Epithelial cell of esophagus (primary cell): Measurements from ENCODE around the gene STK11.

Experiments used
- DNase-seq: peaks from one replicate; pipeline ENCODE4 v3.0.0; 2010; ENCODE audit warnings: low read depth
- H3K4me3 ChIP-seq: 2 replicates; pipeline ENCODE4 v1.5.1; 2011; ENCODE audit warnings: mild to moderate bottlenecking, low read length, control low read depth
- TF ChIP-seq, protein P1 (sequence below): IDR thresholded peaks from 2 replicates; pipeline ENCODE4 v1.5.1; 2011; ENCODE audit warnings: low read depth, mild to moderate bottlenecking, low read length, control low read depth, inconsistent platforms; ENCODE audit not compliant: insufficient read depth; ENCODE audit errors: missing control alignments

The STK11 gene

DNA sequence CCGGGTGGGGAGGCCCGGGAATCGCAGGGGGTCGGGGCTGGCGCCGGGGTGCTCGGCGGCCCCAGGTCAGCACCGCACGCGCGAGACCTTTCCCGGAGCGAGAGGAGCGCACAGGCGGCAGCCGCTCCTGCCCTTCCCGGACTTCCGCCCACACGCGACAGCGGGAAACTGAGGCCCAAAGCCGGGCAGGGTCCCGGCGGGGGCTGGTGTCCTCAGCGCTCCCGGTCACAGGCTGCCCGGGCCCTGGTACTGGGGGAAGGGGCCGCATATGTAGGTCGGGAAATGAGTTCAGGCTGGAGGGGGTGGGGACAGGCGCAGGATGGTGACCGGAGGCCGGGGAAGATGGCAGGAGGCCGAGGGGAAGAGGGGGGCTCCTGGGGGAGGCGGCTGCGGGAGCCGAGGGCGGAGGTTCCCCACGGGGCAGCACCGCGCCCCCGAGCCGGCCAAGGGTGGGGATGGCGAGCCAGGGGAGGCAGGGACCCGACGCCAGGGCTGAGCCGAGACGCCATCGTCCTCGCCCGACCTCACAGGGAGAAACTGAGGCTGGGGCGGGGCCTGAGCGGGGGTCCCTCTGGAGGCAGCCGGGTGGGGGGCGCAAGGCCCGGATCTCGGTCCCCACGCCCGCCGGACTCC, 31.6 kb downstream of the STK11 start:
- DNase-seq, result no peak
- peak overlapping the region; percentile 55 for H3K4me3 ChIP-seq
- TF ChIP-seq, protein P1, sequence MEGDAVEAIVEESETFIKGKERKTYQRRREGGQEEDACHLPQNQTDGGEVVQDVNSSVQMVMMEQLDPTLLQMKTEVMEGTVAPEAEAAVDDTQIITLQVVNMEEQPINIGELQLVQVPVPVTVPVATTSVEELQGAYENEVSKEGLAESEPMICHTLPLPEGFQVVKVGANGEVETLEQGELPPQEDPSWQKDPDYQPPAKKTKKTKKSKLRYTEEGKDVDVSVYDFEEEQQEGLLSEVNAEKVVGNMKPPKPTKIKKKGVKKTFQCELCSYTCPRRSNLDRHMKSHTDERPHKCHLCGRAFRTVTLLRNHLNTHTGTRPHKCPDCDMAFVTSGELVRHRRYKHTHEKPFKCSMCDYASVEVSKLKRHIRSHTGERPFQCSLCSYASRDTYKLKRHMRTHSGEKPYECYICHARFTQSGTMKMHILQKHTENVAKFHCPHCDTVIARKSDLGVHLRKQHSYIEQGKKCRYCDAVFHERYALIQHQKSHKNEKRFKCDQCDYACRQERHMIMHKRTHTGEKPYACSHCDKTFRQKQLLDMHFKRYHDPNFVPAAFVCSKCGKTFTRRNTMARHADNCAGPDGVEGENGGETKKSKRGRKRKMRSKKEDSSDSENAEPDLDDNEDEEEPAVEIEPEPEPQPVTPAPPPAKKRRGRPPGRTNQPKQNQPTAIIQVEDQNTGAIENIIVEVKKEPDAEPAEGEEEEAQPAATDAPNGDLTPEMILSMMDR, result no peak

DNA sequence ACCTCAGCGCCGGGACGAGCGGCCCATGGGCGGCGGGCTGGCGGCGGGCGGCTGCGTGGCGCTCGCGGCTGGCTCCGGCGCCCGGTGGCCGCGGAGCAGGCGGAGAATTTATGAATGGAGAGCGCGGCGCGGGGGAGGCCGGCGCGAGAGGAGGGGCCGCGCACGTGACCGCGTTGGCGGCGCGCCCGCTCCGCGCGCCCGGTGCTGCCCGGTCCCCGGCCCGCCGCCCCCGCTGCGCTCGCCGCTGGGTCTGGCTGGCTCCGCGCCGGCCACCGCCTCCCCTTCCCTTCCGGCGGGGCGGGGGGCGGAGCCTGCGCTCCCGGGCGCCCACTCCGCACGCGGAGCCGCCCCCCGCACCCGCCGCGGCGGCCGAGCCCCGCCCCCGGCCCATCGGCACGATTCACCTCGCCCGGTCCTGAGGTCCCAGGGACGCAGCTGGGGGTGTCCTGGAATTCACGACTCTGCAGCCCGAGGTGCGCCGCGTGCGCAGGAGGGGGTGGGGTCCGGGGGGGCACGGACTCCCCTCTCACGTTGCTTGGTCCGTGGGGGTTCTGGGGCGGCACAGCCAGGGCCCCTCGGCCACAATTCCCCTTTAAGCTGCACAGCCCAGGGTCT, 32.3 kb downstream of the STK11 start, which contains the start of gene CBARP:
TSS of gene CBARP (minus strand) at position 252 of the 615 bp plus-strand sequence. CDS start 1,905 bp downstream, outside the sequence.
- peak within 1 kb of the TSS; percentile 55 for H3K4me3 ChIP-seq
- DNase-seq, result no peak
- TF ChIP-seq, protein P1, result no peak

DNA sequence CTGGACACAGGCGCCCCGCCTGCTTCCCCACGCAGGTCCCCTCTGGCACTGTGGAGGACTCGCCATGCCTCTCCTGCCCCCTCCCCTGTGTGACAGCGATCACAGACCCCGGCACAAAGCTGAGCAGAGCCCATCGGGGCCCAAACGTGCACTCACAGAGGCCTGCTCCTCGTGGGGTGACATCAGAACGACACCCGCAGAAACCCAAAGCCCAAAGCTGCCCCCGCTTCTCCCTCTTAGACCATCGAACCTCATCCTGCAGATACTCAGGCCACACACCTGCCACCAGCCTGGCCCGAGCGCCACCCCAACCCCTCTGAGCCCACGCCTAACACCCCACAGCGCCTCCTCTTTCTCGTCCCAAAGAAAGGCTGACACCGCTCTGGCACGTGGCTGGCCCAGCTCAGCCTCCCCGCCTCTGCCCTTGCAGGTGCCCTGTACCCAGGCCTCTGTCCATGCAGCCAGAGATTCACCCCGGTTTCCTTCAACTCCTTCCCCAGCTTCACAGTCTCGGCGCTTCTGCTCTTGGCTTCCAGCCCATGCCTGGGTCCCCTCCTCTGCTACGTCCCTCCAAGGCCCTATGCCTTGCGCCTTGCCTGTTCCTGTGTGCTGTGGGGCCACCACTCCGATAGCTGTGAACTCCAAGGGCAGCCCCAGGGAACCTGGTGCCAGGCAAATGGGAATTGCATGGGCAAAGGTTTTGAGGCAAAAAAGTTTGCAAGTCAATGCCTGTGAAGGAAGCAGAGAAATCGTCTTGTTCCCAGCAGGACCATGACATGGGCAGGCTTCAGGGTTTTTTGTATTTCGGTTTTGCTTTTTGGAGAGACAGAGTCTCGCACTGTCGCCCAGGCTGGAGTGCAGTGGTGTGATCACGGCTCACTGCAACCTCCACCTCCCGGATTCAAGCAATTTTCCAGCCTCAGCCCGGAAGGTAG, 33.1 kb downstream of the STK11 start:
- peak overlapping the region; percentile 11 for H3K4me3 ChIP-seq
- DNase-seq, result no peak
- TF ChIP-seq, protein P1, result no peak

DNA sequence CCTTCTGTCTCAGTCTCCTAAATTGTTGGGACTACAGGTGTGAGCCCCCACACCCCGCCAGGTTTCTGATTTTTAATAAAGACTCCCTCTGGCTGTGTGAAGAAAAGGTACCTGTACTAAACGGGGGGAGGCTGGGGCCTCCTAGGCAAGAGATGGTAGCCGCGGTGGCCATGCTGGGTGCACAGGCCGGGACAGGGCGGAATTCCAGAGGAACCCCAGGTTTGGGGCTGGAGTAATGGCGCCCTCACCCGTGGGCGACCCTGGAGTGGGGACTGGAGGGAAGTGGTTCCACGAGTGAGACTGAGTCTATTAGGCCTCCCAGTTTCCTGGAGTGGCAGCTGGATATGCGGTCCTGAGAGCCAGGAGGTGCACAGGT, 33.8 kb downstream of the STK11 start:
- TF ChIP-seq, protein P1, result no peak
- DNase-seq, result no peak
- H3K4me3 ChIP-seq, result no peak overlapping the region

DNA sequence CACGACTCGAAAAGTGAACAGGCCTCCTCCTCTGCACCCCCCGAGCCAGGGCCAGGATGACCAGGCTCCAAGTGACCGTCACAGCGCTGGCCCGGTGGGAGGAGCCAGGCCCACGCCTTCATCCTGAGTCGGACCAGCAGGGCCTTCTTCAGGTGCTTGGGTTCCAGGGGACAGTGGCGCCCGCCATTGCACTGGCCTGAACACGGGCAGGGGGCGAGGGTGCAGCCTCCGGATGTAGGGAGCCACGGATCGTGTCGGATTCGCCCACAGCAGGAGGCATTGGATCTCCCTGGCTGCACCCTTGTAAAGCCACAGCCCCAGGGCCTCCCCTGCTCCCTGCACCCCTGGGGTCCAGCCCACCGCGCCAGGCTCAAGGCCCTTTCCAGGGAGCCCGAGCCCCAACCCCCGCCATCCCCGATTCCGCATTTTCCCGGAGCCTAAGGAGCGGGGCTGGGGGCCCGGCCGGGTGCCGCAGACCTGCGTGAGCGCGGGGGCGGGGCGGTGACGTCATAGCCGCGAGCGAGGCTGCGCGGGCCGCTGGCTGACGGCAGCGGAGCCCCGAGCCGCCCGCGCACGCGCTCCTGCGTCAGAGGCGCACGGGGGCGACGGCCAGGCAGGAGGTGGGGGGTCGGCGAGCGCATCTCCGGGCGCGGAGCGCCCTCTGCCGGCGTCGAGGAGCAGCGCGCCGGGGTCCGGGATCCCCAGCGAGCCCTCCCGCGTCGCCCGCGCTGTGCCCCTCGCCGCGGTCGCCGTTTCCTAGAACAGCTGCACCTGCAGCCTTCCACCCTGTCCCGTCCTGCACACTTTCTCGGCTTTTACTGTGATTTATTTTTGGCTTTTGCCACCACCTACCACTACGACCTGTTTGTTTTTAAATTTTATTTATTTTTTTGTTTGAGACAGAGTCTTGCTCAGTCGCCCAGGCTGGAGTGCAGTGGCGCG, 34.5 kb downstream of the STK11 start:
- peak overlapping the region; percentile 40 for H3K4me3 ChIP-seq
- TF ChIP-seq, protein P1, result peak; percentile 41
- DNase-seq, result peak; percentile 89

DNA sequence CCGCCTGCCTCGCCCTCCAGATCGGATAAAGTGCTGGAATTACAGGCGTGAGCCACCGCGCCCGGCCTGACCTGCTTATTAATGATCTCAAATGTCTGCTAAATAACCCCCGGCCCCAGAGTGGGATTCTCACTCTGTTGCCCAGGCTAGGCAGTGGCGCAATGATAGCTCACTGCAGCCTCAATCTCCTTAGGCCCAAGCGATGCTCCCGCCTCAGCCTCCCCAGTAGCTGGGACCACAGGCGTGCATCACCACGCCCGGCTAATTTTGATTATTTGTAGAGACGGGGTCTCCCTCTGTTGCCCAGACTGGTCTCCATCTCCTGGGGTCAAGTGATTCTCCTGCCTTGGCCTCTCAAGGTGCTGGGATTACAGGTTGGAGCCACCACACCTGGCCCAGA, 35.3 kb downstream of the STK11 start:
- peak overlapping the region; percentile 67 for H3K4me3 ChIP-seq
- no peak for DNase-seq
- TF ChIP-seq, protein P1, result no peak
